ENCODE data around the gene FBLN7. TPM values are rescaled to one million over a fixed set of nuclear protein-coding genes. Genes with fewer than 3 reads are reported as not detected.

Gene FBLN7
- total RNA-seq, 2 donors from 2014 or later: 4.0 to 8.7 TPM

DNA sequence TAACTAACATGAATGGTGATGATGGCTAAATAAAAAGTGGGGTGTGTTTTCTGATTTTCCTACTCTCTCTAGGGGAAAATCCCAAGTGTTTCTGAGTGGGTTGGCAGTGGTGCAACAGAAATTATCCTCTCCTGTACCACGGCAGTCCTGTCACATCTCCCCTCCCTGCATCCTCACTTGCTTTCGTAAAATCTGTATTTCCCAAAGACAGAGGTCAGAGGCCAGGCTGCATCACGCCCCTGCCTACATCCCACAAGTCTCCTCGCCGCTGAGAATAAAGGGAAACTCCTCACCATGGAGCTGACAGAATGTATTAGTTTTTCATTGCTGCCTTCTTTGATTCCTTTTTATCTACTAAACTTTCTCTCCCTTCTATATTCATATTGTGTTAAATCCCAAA lies 13.1 kb downstream of the FBLN7 start:
- no peak overlapping the region for H3K4me3 Mint-ChIP-seq

DNA sequence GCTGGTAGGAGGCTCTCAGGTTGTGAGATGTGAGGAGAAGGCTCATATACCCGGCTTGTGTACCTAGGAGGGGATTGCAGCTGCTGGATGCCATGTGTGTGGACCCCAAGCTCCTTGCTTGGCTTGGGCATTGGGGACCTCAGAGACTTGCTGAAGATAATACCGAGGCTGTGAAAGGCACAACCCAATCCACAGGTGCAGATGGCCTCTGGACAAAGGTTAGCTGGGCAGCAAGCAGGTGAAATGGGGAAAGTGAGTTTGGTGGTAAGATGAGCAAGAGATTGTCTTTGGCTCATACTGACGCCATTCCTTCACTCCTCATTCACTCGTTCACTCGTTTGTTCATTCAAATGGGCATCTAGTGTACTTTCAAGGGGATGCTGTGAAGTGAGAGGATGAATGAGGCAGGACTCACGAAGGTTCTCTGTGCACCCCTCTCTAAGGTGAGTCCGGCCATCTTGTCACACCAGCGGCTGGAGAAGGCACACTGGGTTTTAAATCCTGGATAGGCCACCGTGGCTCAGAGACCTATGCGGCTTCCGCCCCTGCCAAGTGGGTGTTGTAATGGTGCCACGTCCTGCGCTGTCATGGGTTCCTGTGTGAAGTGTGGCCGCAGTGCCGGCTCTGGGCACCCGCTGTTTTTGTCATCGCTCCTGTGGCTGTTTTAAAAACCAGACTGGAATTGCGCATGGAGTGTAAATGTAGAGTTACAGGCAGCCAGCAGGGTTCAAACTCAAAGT lies 13.7 kb downstream of the FBLN7 start:
- H3K36me3 ChIP-seq (ENCODE audit: control insufficient read depth, insufficient read depth, low read length): no peaks in the 10 kb centered on the region
- no peak overlapping the region for H3K9ac ChIP-seq (ENCODE audit: extremely low read depth, low read length, poor library complexity, severe bottlenecking)
- Mint-ChIP-seq H3K27ac (no peak overlapping the region), H3K4me1 (no peaks in the 10 kb centered on the region), H3K27me3 (ENCODE audit: insufficient read depth) (peaks cover 4% of the 10 kb centered on the region), H3K36me3 (ENCODE audit: low read depth) (no peaks in the 10 kb centered on the region), H3K4me3 (no peak overlapping the region), H3K9me3 (no peaks in the 10 kb centered on the region)
- TF ChIP-seq CTCF (conservative IDR thresholded peaks at IDR 0.05): no peak
- no peaks in the 10 kb centered on the region for H3K27me3 ChIP-seq (ENCODE audit: control insufficient read depth, insufficient read depth, low read length, poor library complexity, severe bottlenecking)
- DNase-seq: peak; percentile 35
- no peaks in the 10 kb centered on the region for H3K4me1 ChIP-seq (ENCODE audit: control insufficient read depth, insufficient read depth, low read length)
- 93 to 100% methylated on average over 14 to 18 of the region's 18 CpGs for WGBS, 2 experiments (ENCODE audit: insufficient coverage in 1 of 2, insufficient read length in 1 of 2)
- no peak overlapping the region for H3K27ac ChIP-seq (ENCODE audit: low read depth, low read length)
- no peaks in the 10 kb centered on the region for H3K9me3 ChIP-seq (ENCODE audit: control insufficient read depth, low read length)
- no peak overlapping the region for H3K4me3 ChIP-seq (ENCODE audit: low read length)

More for the DNA sequence above, 13.1 kb downstream of the FBLN7 start:
- Mint-ChIP-seq H3K27ac (no peak overlapping the region), H3K27me3 (ENCODE audit: insufficient read depth) (peaks cover 4% of the 10 kb centered on the region), H3K4me1 (no peaks in the 10 kb centered on the region), H3K9me3 (no peaks in the 10 kb centered on the region), H3K36me3 (ENCODE audit: low read depth) (no peaks in the 10 kb centered on the region)
- Histone ChIP-seq H3K27me3 (ENCODE audit: control insufficient read depth, insufficient read depth, low read length, poor library complexity, severe bottlenecking) (no peaks in the 10 kb centered on the region), H3K4me3 (ENCODE audit: low read length) (no peak overlapping the region), H3K4me1 (ENCODE audit: control insufficient read depth, insufficient read depth, low read length) (no peaks in the 10 kb centered on the region), H3K9me3 (ENCODE audit: control insufficient read depth, low read length) (no peaks in the 10 kb centered on the region), H3K27ac (ENCODE audit: low read depth, low read length) (no peak overlapping the region), H3K36me3 (ENCODE audit: control insufficient read depth, insufficient read depth, low read length) (no peaks in the 10 kb centered on the region), H3K9ac (ENCODE audit: extremely low read depth, low read length, poor library complexity, severe bottlenecking) (no peak overlapping the region)
- 94 to 98% methylated on average over 5 of the region's 5 CpGs for WGBS, 2 experiments (ENCODE audit: insufficient coverage in 1 of 2, insufficient read length in 1 of 2)
- DNase-seq: peak; percentile 13
- TF ChIP-seq CTCF (conservative IDR thresholded peaks at IDR 0.05): no peak

- Mint-ChIP-seq H3K27me3 (ENCODE audit: insufficient read depth) (peaks cover 4% of the 10 kb centered on the region), H3K27ac (no peak overlapping the region), H3K36me3 (ENCODE audit: low read depth) (no peaks in the 10 kb centered on the region), H3K9me3 (no peaks in the 10 kb centered on the region), H3K4me3 (no peak overlapping the region), H3K4me1 (no peaks in the 10 kb centered on the region)
- no peak for TF ChIP-seq CTCF (conservative IDR thresholded peaks at IDR 0.05)
- H3K27ac ChIP-seq (ENCODE audit: low read depth, low read length): no peak overlapping the region
- no peak overlapping the region for H3K9ac ChIP-seq (ENCODE audit: extremely low read depth, low read length, poor library complexity, severe bottlenecking)
- 88 to 93% methylated on average over 7 to 9 of the region's 10 CpGs for WGBS, 2 experiments (ENCODE audit: insufficient coverage in 1 of 2, insufficient read length in 1 of 2)
- no peaks in the 10 kb centered on the region for H3K4me1 ChIP-seq (ENCODE audit: control insufficient read depth, insufficient read depth, low read length)
- no peaks in the 10 kb centered on the region for H3K27me3 ChIP-seq (ENCODE audit: control insufficient read depth, insufficient read depth, low read length, poor library complexity, severe bottlenecking)
- DNase-seq: peak; percentile 18
- no peak overlapping the region for H3K4me3 ChIP-seq (ENCODE audit: low read length)
- no peaks in the 10 kb centered on the region for H3K9me3 ChIP-seq (ENCODE audit: control insufficient read depth, low read length)
- no peaks in the 10 kb centered on the region for H3K36me3 ChIP-seq (ENCODE audit: control insufficient read depth, insufficient read depth, low read length)
Measured at GRCh38 chr2:112152476-112153178, 14.4 kb downstream of the FBLN7 start.

All from endodermal cell (in vitro differentiated cells).